ENCODE results near the gene RNASE11. TPM values are rescaled to one million over a fixed set of nuclear protein-coding genes. Genes with fewer than 3 reads are reported as not detected.

Gene RNASE11
- total RNA-seq (2014; rRNA removed; shearing (Covaris generic)) (not detected in 2 replicates), total RNA-seq (2022) (not detected in 2 replicates), Bru-seq, nascent RNA (not detected), BruChase-seq, experiment 1, labeled RNA remaining after a 6-hour chase (not detected), BruChase-seq, experiment 2, labeled RNA remaining after a 2-hour chase (not detected)
- long read RNA-seq = 0 reads

- no peak within 1 kb of the TSS for H2AFZ ChIP-seq (ENCODE audit: low read length)
- no peaks in the 10 kb centered on the region for H3K79me2 ChIP-seq (ENCODE audit: insufficient read depth, low read depth, low read length)
- no peaks in the 10 kb centered on the region for H3K36me3 ChIP-seq (ENCODE audit: insufficient read depth, low read length)
- no peaks in the 10 kb centered on the region for H3K9me3 ChIP-seq (ENCODE audit: low read length)
- no peak within 1 kb of the TSS for H3K27ac ChIP-seq (ENCODE audit: low read depth, low read length, poor library complexity, severe bottlenecking)
- no peaks in the 10 kb centered on the region; the same call in 1 of the 2 replicates for H3K9me2 ChIP-seq (ENCODE audit: insufficient read depth, low read length)
- ChIA-PET CTCF (ENCODE audit: unreplicated experiment) (no interaction called here), POLR2A (interaction anchor here (0.8 kb wide), 1 partner anchor 19 kb away, joined by 3 read pairs; no protein-coding TSS in a partner anchor)
- DNase-seq (ENCODE audit: low spot score) = no peak
- BruUV-seq (replicated peaks) = no TSS peak
- H3K4me1 ChIP-seq (ENCODE audit: insufficient read depth, low read length, poor library complexity, severe bottlenecking) = no peaks in the 10 kb centered on the region
- H4K20me1 ChIP-seq (ENCODE audit: insufficient read depth, low read length) = no peaks in the 10 kb centered on the region
- intact Hi-C loops (cut with micrococcal nuclease; ENCODE audit: unreplicated experiment) = no loop called here
- H3K4me3 ChIP-seq (ENCODE audit: low read depth, low read length, poor library complexity, severe bottlenecking) = no peak within 1 kb of the TSS
- TF ChIP-seq CTCF (conservative IDR thresholded peaks at IDR 0.05; ENCODE audit: low read length) = no peak
- TF ChIP-seq EZH2phosphoT487 (IDR thresholded peaks at IDR 0.05; ENCODE audit: borderline replicate concordance, low read depth, low read length) = no peak
- H3K4me2 ChIP-seq (ENCODE audit: low read length) = no peak within 1 kb of the TSS
These were observed at the start of gene RNASE11 for GRCh38 chr14:20587489-20588154. Gene RNASE11 (minus strand): TSS chr14:20588001.

GRCh38 chr14:20632831-20633691, 45.3 kb upstream of the RNASE11 start:
- H3K4me2 ChIP-seq (ENCODE audit: low read length) = no peak overlapping the region; the same call in 1 of the 2 replicates
- ChIA-PET CTCF (ENCODE audit: unreplicated experiment) (no interaction called here), POLR2A (interaction anchor here (0.6 kb wide), 1 partner anchor 183 kb away, joined by 4 read pairs; no protein-coding TSS in a partner anchor)
- no peak overlapping the region for H2AFZ ChIP-seq (ENCODE audit: low read length)
- H3K9me2 ChIP-seq (ENCODE audit: insufficient read depth, low read length) = no peaks in the 10 kb centered on the region
- TF ChIP-seq EZH2phosphoT487 (IDR thresholded peaks at IDR 0.05; ENCODE audit: borderline replicate concordance, low read depth, low read length) = no peak
- TF ChIP-seq CTCF (conservative IDR thresholded peaks at IDR 0.05; ENCODE audit: low read length) = no peak
- no peak overlapping the region for H3K4me3 ChIP-seq (ENCODE audit: low read depth, low read length, poor library complexity, severe bottlenecking)
- no peaks in the 10 kb centered on the region for H3K9me3 ChIP-seq (ENCODE audit: low read length)
- no peaks in the 10 kb centered on the region for H3K4me1 ChIP-seq (ENCODE audit: insufficient read depth, low read length, poor library complexity, severe bottlenecking)
- no peak overlapping the region for H3K27ac ChIP-seq (ENCODE audit: low read depth, low read length, poor library complexity, severe bottlenecking)
- no peaks in the 10 kb centered on the region for H4K20me1 ChIP-seq (ENCODE audit: insufficient read depth, low read length)
- BruUV-seq (replicated peaks) = no TSS peak
- intact Hi-C loops (cut with micrococcal nuclease; ENCODE audit: unreplicated experiment) = no loop called here
- DNase-seq (ENCODE audit: low spot score) = no peak
- H3K36me3 ChIP-seq (ENCODE audit: insufficient read depth, low read length) = no peaks in the 10 kb centered on the region
- no peaks in the 10 kb centered on the region for H3K79me2 ChIP-seq (ENCODE audit: insufficient read depth, low read depth, low read length)
